Stimulated activated CD8-positive, alpha-beta memory T cell treated with anti-CD3 and anti-CD28 coated beads, Interleukin-15, amount 100 ng/mL, for 1 hour (primary cell): ENCODE measurements around the gene LILRB2.
A peak's percentile ranks its signal among the peaks of the same experiment; 100 is the strongest.
"Not testable (repeated sequence)": the region's sequence is repeated elsewhere in the genome, so short reads cannot be mapped to it uniquely, and the experiment has no call there.

Source experiments
- DNase-seq: peaks from one replicate; pipeline ENCODE4 v3.0.0-alpha.2; 2020; ENCODE audit warnings: low read depth

LILRB2 gene

GRCh38 chr19:54281007-54281728 is at the start of gene LILRB2:
Gene LILRB2 (minus strand): TSS chr19:54281110. CDS start chr19:54280496, 614 bp downstream.
- DNase-seq = no peak

- DNase-seq = no peak
Measured at GRCh38 chr19:54329476-54330165, 48.7 kb upstream of the LILRB2 start.

GRCh38 chr19:54328781-54329180 is 47.9 kb upstream of the LILRB2 start:
- not testable (repeated sequence) for DNase-seq

- no peak for DNase-seq
Measured at GRCh38 chr19:54325631-54326030, 44.7 kb upstream of the LILRB2 start.

GRCh38 chr19:54325194-54325621 is 44.3 kb upstream of the LILRB2 start:
- DNase-seq = peak; percentile 41

GRCh38 chr19:54324071-54324470 is 43.2 kb upstream of the LILRB2 start:
- no peak for DNase-seq

GRCh38 chr19:54322934-54323333 is 42.0 kb upstream of the LILRB2 start:
- not testable (repeated sequence) for DNase-seq

- DNase-seq = not testable (repeated sequence)
Measured at GRCh38 chr19:54322295-54322694, 41.4 kb upstream of the LILRB2 start.

GRCh38 chr19:54319892-54320670 is 39.2 kb upstream of the LILRB2 start:
- DNase-seq = no peak

- no peak for DNase-seq
Measured at GRCh38 chr19:54319049-54319448, 38.1 kb upstream of the LILRB2 start.

- no peak for DNase-seq
Measured at GRCh38 chr19:54317965-54318240, 37.0 kb upstream of the LILRB2 start.

GRCh38 chr19:54317108-54317964 is 36.4 kb upstream of the LILRB2 start:
- DNase-seq = no peak

GRCh38 chr19:54316746-54317107 is 35.8 kb upstream of the LILRB2 start:
- DNase-seq = no peak

- DNase-seq = no peak
Measured at GRCh38 chr19:54315956-54316355, 35.0 kb upstream of the LILRB2 start.

GRCh38 chr19:54312436-54313377 is 31.8 kb upstream of the LILRB2 start, which contains the start of gene LILRA5:
Gene LILRA5 (minus strand): TSS chr19:54313166. CDS start chr19:54313019, 147 bp downstream.
- no peak for DNase-seq

GRCh38 chr19:54312011-54312410 is 31.1 kb upstream of the LILRB2 start:
- no peak for DNase-seq

GRCh38 chr19:54311486-54311885 is 30.6 kb upstream of the LILRB2 start:
- no peak for DNase-seq

GRCh38 chr19:54310543-54310942 is 29.6 kb upstream of the LILRB2 start:
- no peak for DNase-seq

- no peak for DNase-seq
Measured at GRCh38 chr19:54309811-54310210, 28.9 kb upstream of the LILRB2 start.

- DNase-seq = no peak
Measured at GRCh38 chr19:54307389-54308020, 26.6 kb upstream of the LILRB2 start.
